Neural cell (in vitro differentiated cells): ENCODE data around the gene YIPF6. TPM values are rescaled to one million over a fixed set of nuclear protein-coding genes. Genes with fewer than 3 reads are reported as not detected.

Experiments used
- H2AFZ ChIP-seq: fragments of 200-600, 300-800 bp; sonication (generic), shearing (Covaris generic); 2 replicates; pipeline ENCODE4 v1.6.0; 2014; ENCODE audit warnings: low read depth, mild to moderate bottlenecking, antibody characterized with exemption, low read length, moderate library complexity
- H3F3A ChIP-seq: fragments of 200-600 bp; shearing (Covaris generic); 2 replicates; pipeline ENCODE4 v1.6.1; 2016; ENCODE audit warnings: mild to moderate bottlenecking, moderate library complexity, mixed read lengths, antibody characterized with exemption, low read length; ENCODE audit not compliant: insufficient read depth, poor library complexity, severe bottlenecking
- H3K27ac ChIP-seq: fragments of 200-600, 300-800 bp; sonication (generic), shearing (Covaris generic); 2 replicates; pipeline ENCODE4 v1.5.1; 2014; ENCODE audit warnings: mild to moderate bottlenecking, low read length, moderate library complexity
- H3K27me3 ChIP-seq: fragments of 300-800, 200-600 bp; sonication (generic), shearing (Covaris generic); 2 replicates; pipeline ENCODE4 v1.6.0; 2014; ENCODE audit warnings: mild to moderate bottlenecking, low read depth, low read length, moderate library complexity; ENCODE audit not compliant: insufficient read depth
- H3K36me3 ChIP-seq: fragments of 300-800, 200-600 bp; sonication (generic), shearing (Covaris generic); 2 replicates; pipeline ENCODE4 v1.5.1; 2014; ENCODE audit warnings: mild to moderate bottlenecking, antibody characterized with exemption, low read length, moderate library complexity; ENCODE audit not compliant: insufficient read depth
- H3K4me2 ChIP-seq: fragments of 300-800, 200-600 bp; sonication (generic), shearing (Covaris generic); 2 replicates; pipeline ENCODE4 v1.6.0; 2014; ENCODE audit warnings: mild to moderate bottlenecking, low read length
- H3K4me3 ChIP-seq: fragments of 300-800, 200-600 bp; sonication (generic), shearing (Covaris generic); 2 replicates; pipeline ENCODE4 v1.5.1; 2014; ENCODE audit warnings: mild to moderate bottlenecking, low read length, moderate library complexity
- H3K79me2 ChIP-seq: fragments of 200-600 bp; shearing (Covaris generic); replicated peaks from 2 replicates; pipeline ENCODE4 v1.6.0; 2014; ENCODE audit warnings: mild to moderate bottlenecking, low read length, moderate library complexity; ENCODE audit not compliant: insufficient read depth
- H3K9ac ChIP-seq: fragments of 300-800, 200-600 bp; sonication (generic), shearing (Covaris generic); 2 replicates; pipeline ENCODE4 v1.6.1; 2016; ENCODE audit warnings: mild to moderate bottlenecking, low read length, mixed read lengths
- H3K9me2 ChIP-seq: fragments of 200-600 bp; shearing (Covaris generic); 2 replicates; pipeline ENCODE4 v1.6.1; 2016; ENCODE audit warnings: mild to moderate bottlenecking, low read length, mixed read lengths; ENCODE audit not compliant: insufficient read depth
- H3K9me3 ChIP-seq: fragments of 200-600, 300-800 bp; sonication (generic), shearing (Covaris generic); 2 replicates; pipeline ENCODE4 v1.6.1; 2016; ENCODE audit warnings: mild to moderate bottlenecking, mixed run types, low read length, moderate library complexity, mixed read lengths
- H4K20me1 ChIP-seq: fragments of 200-600 bp; shearing (Covaris generic); 2 replicates; pipeline ENCODE4 v1.6.1; 2016; ENCODE audit warnings: mild to moderate bottlenecking, mixed run types; ENCODE audit not compliant: insufficient read depth
- CTCF ChIP-seq: fragments of 450-650 bp; IDR thresholded peaks from 2 replicates; pipeline ENCODE4 v1.5.1; 2014; ENCODE audit warnings: antibody characterized with exemption, mild to moderate bottlenecking, moderate library complexity; ENCODE audit not compliant: poor library complexity, severe bottlenecking
- EP300 ChIP-seq: fragments of 450-650 bp; conservative IDR thresholded peaks from 2 replicates; pipeline ENCODE4 v1.6.1; 2014; ENCODE audit warnings: antibody characterized with exemption, mild to moderate bottlenecking, moderate library complexity; ENCODE audit not compliant: poor library complexity, severe bottlenecking
- EZH2 ChIP-seq: fragments of 200-600, 300-800 bp; shearing (Covaris generic), sonication (generic); IDR thresholded peaks from 2 replicates; pipeline ENCODE4 v1.6.1; 2014; ENCODE audit warnings: antibody characterized with exemption, low read length, borderline replicate concordance, mild to moderate bottlenecking; ENCODE audit not compliant: insufficient read depth, poor library complexity, severe bottlenecking
- MXI1 ChIP-seq: fragments of 450-650 bp; conservative IDR thresholded peaks from 2 replicates; pipeline ENCODE4 v1.6.1; 2014; ENCODE audit warnings: antibody characterized with exemption, mild to moderate bottlenecking; ENCODE audit not compliant: poor library complexity, severe bottlenecking
- POLR2AphosphoS5 ChIP-seq: IDR thresholded peaks from 2 replicates; pipeline ENCODE4 v1.6.1; 2012
- RAD21 ChIP-seq: fragments of 450-650 bp; conservative IDR thresholded peaks from 2 replicates; pipeline ENCODE4 v1.6.1; 2014; ENCODE audit warnings: antibody characterized with exemption, mild to moderate bottlenecking, moderate library complexity
- REST ChIP-seq: IDR thresholded peaks from 2 replicates; pipeline ENCODE4 v1.6.1; 2012; ENCODE audit warnings: borderline replicate concordance
- SMC3 ChIP-seq: fragments of 450-650 bp; conservative IDR thresholded peaks from 2 replicates; pipeline ENCODE4 v1.6.1; 2014; ENCODE audit warnings: antibody characterized with exemption, mild to moderate bottlenecking, moderate library complexity; ENCODE audit not compliant: poor library complexity
- TAF1 ChIP-seq: IDR thresholded peaks from 2 replicates; pipeline ENCODE4 v1.6.1; 2012; ENCODE audit warnings: low read depth
- polyA plus RNA-seq: library from polyadenylated mRNA; depleted of rRNA; stranded (reverse); fragments of >200 nt; gene quantifications from 2 replicates; pipeline ENCODE4 v1.2.3, GENCODE V29; 2014

The YIPF6 gene
- polyA plus RNA-seq, 1 donor from 2014 or later, result 28.5 TPM

GRCh38 chrX:68454476-68455150 is 44.2 kb upstream of the YIPF6 start:
- TF ChIP-seq TAF1 (no peak), CTCF (no peak), REST (no peak), RAD21 (no peak), POLR2AphosphoS5 (no peak), EZH2 (no peak), SMC3 (no peak), MXI1 (no peak), EP300 (no peak)
- H3K79me2 ChIP-seq, result no peaks in the 10 kb centered on the region
- H2AFZ ChIP-seq, result no peak overlapping the region
- H3K4me2 ChIP-seq, result no peak overlapping the region
- H3K4me3 ChIP-seq, result no peak overlapping the region
- no peaks in the 10 kb centered on the region for H3K36me3 ChIP-seq
- no peak overlapping the region for H3K27ac ChIP-seq
- H3K9me3 ChIP-seq, result no peaks in the 10 kb centered on the region
- H3F3A ChIP-seq, result no peaks in the 10 kb centered on the region
- no peaks in the 10 kb centered on the region for H3K9me2 ChIP-seq
- no peaks in the 10 kb centered on the region for H3K27me3 ChIP-seq
- no peaks in the 10 kb centered on the region for H4K20me1 ChIP-seq
- H3K9ac ChIP-seq, result no peak overlapping the region

GRCh38 chrX:68455151-68455510 is 43.7 kb upstream of the YIPF6 start:
- Histone ChIP-seq H3K36me3 (no peaks in the 10 kb centered on the region), H3K27me3 (no peaks in the 10 kb centered on the region), H3K4me2 (no peak overlapping the region), H3K27ac (no peak overlapping the region), H3K79me2 (no peaks in the 10 kb centered on the region), H3K9ac (no peak overlapping the region), H3K9me2 (no peaks in the 10 kb centered on the region), H3F3A (no peaks in the 10 kb centered on the region), H4K20me1 (no peaks in the 10 kb centered on the region), H3K9me3 (no peaks in the 10 kb centered on the region), H3K4me3 (no peak overlapping the region), H2AFZ (no peak overlapping the region)
- no peak for TF ChIP-seq REST
- TF ChIP-seq POLR2AphosphoS5, result no peak
- no peak for TF ChIP-seq RAD21
- TF ChIP-seq SMC3, result no peak
- TF ChIP-seq EP300, result no peak
- no peak for TF ChIP-seq CTCF
